Prostate gland (tissue), 2 donors: ENCODE data around the gene FOXO4. TPM values are rescaled to one million over a fixed set of nuclear protein-coding genes. Genes with fewer than 3 reads are reported as not detected.

ENCODE experiments used
- DNase-seq: peaks from one replicate; pipeline ENCODE4 v3.0.0-alpha.2; 2019; ENCODE audit warnings: low spot score
- H3K27ac ChIP-seq, 2 donors: fragments of 200-600 bp; sonication (generic); 2 replicates each; pipeline ENCODE4 v1.5.1; 2017 to 2019
- H3K27me3 ChIP-seq: fragments of 200-600 bp; sonication (generic); replicated peaks from 2 replicates; pipeline ENCODE4 v1.5.1; 2019; ENCODE audit not compliant: insufficient read depth
- H3K36me3 ChIP-seq, 2 donors: fragments of 200-600 bp; sonication (generic); 1 replicate in 1 of 2; 2 replicates in 1 of 2; pipeline versions ENCODE4 v1.5.1 to v1.8.1; 2017 to 2019
- H3K4me1 ChIP-seq: fragments of 200-600 bp; sonication (generic); replicated peaks from 2 replicates; pipeline ENCODE4 v1.5.1; 2019
- H3K4me3 ChIP-seq, 2 donors: fragments of 200-600 bp; sonication (generic); 2 replicates each; pipeline ENCODE4 v1.5.1; 2017 to 2019
- H3K9me3 ChIP-seq: fragments of 200-600 bp; sonication (generic); 2 replicates; pipeline ENCODE4 v1.5.1; 2017
- POLR2A ChIP-seq: fragments of 450-650 bp; IDR thresholded peaks from one replicate; pipeline ENCODE4 v1.6.1; 2016; ENCODE audit warnings: antibody characterized with exemption, mild to moderate bottlenecking
- POLR2AphosphoS5 ChIP-seq: sonication (generic); formaldehyde crosslinking; IDR thresholded peaks from one replicate; pipeline ENCODE4 v1.6.1; 2017; ENCODE audit warnings: antibody characterized with exemption
- WGBS: methylation state at CpG from one replicate; pipeline ENCODE4 v1.1.5; 2018; 5-methylcytosine and 5-hydroxymethylcytosine counted together
- intact Hi-C: fragments of 100-400 bp; cut with DNase I; formaldehyde crosslinking; loops from one replicate; pipeline ENCODE4 v1.14.2; 2022
- total RNA-seq, 2 donors: library from RNA; depleted of rRNA; stranded (reverse); fragments of >200 nt; gene quantifications; one replicate each; pipeline ENCODE4 v1.1.0, GENCODE V29; 2016
- TF ChIP-seq, protein P1 (sequence below), 4 experiments: fragments of 200-600 bp in 2 of 4; fragments of 450-650 bp in 2 of 4; sonication (generic) in 2 of 4; IDR thresholded peaks; 1 replicate in 3 of 4; 2 replicates in 1 of 4; pipeline ENCODE4 v1.5.1; 2016 to 2019; ENCODE audit warnings: antibody characterized with exemption in 4 of 4, mild to moderate bottlenecking in 2 of 4, moderate library complexity in 2 of 4

The FOXO4 gene
- total RNA-seq, 2 donors from 2014 or later: 40.4 to 74.0 TPM

DNA sequence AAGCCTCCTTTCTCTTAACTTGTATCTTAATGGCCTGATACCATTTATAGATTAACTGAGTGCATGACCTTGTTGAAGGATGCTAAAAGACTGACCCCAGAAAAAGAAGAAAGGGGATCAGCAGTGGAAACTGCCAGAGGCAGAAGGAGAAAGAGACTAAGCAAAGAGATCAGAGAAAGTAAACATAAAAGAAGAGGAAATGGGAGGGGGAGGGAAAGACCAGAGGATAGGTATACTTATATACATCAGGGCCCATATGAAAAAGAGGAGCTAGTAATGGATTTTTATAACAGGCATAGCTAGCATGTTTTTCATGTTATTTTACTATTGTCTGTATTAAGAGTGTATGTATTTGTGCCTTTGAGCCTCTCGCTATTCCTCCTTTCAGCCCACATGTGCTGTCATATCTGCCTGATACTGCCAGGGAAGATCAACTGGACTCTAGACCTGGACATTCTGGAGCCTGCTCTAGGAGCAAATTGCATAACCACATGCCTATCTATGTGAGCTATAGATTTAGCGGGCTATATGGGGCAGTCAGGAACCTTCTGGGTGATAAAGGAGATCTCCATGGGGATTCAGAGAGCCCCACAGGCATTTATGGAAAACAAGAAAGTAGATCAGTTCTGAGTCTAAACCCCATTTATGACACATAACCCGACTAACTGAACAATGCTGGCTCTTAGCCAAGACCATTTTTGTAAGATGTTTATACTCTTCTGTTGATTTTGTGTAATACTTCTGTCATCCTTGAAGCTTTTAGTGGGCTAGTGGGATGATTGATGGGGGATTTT lies 14.1 kb upstream of the FOXO4 start:
- TF ChIP-seq POLR2A: no peak
- TF ChIP-seq, protein P1, sequence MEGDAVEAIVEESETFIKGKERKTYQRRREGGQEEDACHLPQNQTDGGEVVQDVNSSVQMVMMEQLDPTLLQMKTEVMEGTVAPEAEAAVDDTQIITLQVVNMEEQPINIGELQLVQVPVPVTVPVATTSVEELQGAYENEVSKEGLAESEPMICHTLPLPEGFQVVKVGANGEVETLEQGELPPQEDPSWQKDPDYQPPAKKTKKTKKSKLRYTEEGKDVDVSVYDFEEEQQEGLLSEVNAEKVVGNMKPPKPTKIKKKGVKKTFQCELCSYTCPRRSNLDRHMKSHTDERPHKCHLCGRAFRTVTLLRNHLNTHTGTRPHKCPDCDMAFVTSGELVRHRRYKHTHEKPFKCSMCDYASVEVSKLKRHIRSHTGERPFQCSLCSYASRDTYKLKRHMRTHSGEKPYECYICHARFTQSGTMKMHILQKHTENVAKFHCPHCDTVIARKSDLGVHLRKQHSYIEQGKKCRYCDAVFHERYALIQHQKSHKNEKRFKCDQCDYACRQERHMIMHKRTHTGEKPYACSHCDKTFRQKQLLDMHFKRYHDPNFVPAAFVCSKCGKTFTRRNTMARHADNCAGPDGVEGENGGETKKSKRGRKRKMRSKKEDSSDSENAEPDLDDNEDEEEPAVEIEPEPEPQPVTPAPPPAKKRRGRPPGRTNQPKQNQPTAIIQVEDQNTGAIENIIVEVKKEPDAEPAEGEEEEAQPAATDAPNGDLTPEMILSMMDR (IDR thresholded peaks at IDR 0.05): no peak
- TF ChIP-seq POLR2AphosphoS5: no peak
- Histone ChIP-seq H3K27ac (no peak overlapping the region), H3K36me3 (no peaks in the 10 kb centered on the region), H3K4me3 (no peak overlapping the region), H3K9me3 (no peaks in the 10 kb centered on the region), H3K4me1 (no peaks in the 10 kb centered on the region), H3K27me3 (no peaks in the 10 kb centered on the region)
- WGBS: 46% methylated on average over 3 of the region's 3 CpGs
- DNase-seq: no peak
- intact Hi-C loops: no loop called here

DNA sequence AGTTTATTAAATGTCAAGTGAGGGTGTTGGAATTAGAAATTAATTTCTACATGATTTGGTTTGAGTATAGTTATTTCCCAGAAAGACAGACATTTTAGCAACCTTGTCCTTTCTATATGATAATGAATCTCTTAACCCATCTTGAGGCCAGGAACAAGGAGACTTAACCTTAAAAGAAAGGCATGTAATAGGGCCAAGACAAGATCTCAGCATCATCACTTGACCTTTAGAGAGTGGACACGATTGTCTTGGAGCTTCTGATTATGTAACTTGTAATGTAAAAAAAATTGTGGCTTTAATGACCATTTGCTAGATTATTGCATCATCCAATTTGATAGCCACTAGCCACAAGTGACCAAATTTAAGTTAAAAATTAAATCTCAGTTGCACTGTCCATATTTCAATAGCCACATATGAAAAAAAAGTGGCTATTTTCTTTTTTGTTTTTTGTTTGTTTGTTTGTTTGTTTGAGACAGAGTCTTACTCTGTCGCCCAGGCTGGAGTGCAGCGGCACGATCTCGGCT lies 13.5 kb upstream of the FOXO4 start:
- no peak for DNase-seq
- TF ChIP-seq POLR2A: no peak
- TF ChIP-seq, protein P1 (IDR thresholded peaks at IDR 0.05): no peak
- no peak for TF ChIP-seq POLR2AphosphoS5
- H3K27ac ChIP-seq: no peak overlapping the region
- H3K27me3 ChIP-seq: no peaks in the 10 kb centered on the region
- H3K9me3 ChIP-seq: no peaks in the 10 kb centered on the region
- no peak overlapping the region for H3K4me3 ChIP-seq
- 76% methylated on average over 5 of the region's 5 CpGs for WGBS
- intact Hi-C loops: no loop called here
- H3K4me1 ChIP-seq: no peaks in the 10 kb centered on the region
- no peaks in the 10 kb centered on the region for H3K36me3 ChIP-seq

DNA sequence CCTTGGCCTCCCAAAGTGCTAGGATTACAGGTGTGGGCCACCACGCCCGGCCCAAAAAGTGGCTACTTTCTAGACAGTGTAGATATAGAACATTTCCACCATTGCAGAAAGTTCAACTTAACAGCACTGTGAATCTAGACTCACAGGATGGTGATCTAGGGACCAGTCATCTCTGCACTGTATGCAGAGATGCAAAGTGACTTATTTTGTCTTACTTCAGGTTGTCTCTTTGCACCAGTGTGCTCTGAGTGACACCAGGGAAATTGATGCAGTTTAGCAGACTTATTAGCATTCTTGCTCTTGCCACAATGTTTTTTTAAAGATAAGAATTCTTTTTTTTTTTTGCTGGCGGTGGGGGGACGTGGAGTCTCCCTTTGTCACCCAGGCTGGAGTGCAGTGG lies 12.8 kb upstream of the FOXO4 start:
- no peak for TF ChIP-seq POLR2AphosphoS5
- TF ChIP-seq POLR2A: no peak
- TF ChIP-seq, protein P1 (IDR thresholded peaks at IDR 0.05): no peak
- intact Hi-C loops: no loop called here
- no peaks in the 10 kb centered on the region for H3K9me3 ChIP-seq
- H3K4me1 ChIP-seq: no peaks in the 10 kb centered on the region
- no peak overlapping the region for H3K4me3 ChIP-seq
- DNase-seq: no peak
- no peaks in the 10 kb centered on the region for H3K36me3 ChIP-seq
- H3K27me3 ChIP-seq: no peaks in the 10 kb centered on the region
- 91% methylated on average over 3 of the region's 4 CpGs for WGBS
- H3K27ac ChIP-seq: no peak overlapping the region

DNA sequence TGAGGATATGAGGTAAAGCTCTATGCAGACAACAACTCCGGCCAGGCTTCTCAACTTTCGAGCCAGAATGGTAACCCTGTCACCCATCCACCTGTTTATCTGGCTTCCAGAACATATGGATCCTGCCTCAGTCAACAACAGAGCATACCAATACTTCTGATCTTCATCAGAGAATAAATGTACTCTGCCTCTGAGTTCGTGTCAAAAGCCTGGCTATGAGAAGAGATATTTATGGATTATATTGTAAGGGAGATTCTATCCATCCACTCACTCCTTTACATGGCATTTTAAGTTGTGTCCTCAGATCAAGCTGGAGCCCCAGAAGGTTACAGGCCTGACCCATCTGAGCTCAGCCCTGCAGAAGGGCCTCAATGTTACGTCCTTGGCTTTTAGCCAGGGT lies 9.8 kb upstream of the FOXO4 start:
- Histone ChIP-seq H3K27me3 (no peaks in the 10 kb centered on the region), H3K27ac (no peak overlapping the region), H3K4me3 (no peak overlapping the region), H3K9me3 (no peaks in the 10 kb centered on the region), H3K36me3 (no peaks in the 10 kb centered on the region), H3K4me1 (no peaks in the 10 kb centered on the region)
- intact Hi-C loops: no loop called here
- TF ChIP-seq POLR2A (no peak), POLR2AphosphoS5 (no peak)
- TF ChIP-seq, protein P1 (IDR thresholded peaks at IDR 0.05): no peak
- DNase-seq: no peak
- 68% methylated on average over 4 of the region's 4 CpGs for WGBS

DNA sequence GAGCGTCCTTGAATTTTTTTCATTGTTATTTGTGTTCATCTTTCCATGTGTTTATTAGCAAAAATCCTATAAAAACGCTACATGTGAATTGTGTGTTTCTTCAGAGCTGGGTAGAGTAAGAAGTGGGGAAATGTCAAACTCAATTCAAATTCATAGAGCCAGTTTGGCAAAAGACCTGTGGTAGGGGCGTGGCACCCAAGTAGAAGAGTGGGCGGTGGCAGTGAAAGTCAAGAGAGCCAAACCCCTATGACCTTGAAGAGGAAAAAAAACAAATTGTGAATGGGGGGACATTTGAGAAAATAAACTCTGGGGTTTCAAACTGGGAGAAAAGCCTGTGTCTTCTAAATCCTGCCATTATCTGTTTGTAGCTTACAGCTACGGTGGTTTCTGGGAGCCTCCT lies 4.4 kb upstream of the FOXO4 start:
- Histone ChIP-seq H3K36me3 (no peaks in the 10 kb centered on the region), H3K4me1 (no peaks in the 10 kb centered on the region), H3K27ac (no peak overlapping the region), H3K27me3 (no peaks in the 10 kb centered on the region), H3K9me3 (no peaks in the 10 kb centered on the region), H3K4me3 (no peak overlapping the region)
- intact Hi-C loops: no loop called here
- DNase-seq: no peak
- WGBS: 87% methylated on average over 5 of the region's 5 CpGs
- TF ChIP-seq POLR2AphosphoS5 (no peak), POLR2A (no peak)
- TF ChIP-seq, protein P1 (IDR thresholded peaks at IDR 0.05): no peak
